ENCODE measurements around the gene DNM1.

DNA sequence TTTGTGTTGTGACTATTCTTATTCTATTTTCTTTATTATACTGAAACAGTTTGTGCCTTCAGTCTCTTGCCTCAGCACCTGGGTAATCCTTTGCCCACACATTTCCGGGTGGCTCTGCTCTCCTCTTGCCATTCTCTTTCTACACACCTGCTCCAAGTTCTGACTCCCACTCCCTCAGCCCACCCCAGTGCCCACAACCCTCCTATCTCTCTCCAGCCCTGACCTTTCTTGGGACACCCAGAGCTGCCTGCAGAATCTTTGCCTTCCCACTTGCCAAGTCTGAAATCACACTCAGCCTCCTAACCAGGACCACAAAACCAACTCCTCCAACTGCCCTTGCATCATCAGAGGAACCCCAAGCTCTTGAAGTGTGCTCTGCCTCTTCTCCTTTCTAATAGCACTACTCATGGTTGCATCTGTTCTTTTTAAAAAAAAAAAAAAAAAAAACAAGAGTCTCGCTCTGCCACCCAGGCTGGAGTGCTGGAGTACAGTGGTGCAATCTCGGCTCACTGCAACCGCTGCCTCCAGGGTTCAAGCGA lies 77.0 kb downstream of the DNM1 start:
- TF ChIP-seq, protein P1, sequence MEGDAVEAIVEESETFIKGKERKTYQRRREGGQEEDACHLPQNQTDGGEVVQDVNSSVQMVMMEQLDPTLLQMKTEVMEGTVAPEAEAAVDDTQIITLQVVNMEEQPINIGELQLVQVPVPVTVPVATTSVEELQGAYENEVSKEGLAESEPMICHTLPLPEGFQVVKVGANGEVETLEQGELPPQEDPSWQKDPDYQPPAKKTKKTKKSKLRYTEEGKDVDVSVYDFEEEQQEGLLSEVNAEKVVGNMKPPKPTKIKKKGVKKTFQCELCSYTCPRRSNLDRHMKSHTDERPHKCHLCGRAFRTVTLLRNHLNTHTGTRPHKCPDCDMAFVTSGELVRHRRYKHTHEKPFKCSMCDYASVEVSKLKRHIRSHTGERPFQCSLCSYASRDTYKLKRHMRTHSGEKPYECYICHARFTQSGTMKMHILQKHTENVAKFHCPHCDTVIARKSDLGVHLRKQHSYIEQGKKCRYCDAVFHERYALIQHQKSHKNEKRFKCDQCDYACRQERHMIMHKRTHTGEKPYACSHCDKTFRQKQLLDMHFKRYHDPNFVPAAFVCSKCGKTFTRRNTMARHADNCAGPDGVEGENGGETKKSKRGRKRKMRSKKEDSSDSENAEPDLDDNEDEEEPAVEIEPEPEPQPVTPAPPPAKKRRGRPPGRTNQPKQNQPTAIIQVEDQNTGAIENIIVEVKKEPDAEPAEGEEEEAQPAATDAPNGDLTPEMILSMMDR (IDR thresholded peaks at IDR 0.05) = no peak
- TF ChIP-seq POLR2A (IDR thresholded peaks at IDR 0.05) = no peak
